Thoracic aorta (tissue), 2 donors: Measurements from ENCODE around the gene KLHL29. TPM values are rescaled to one million over a fixed set of nuclear protein-coding genes. Genes with fewer than 3 reads are reported as not detected.

Experiments used
- ATAC-seq: fragments of 150-250 bp; one replicate; pipeline ENCODE4 v1.8.0; 2017; ENCODE audit warnings: low read depth; ENCODE audit not compliant: insufficient number of reproducible peaks, low FRiP score
- DNase-seq: peaks from one replicate; pipeline ENCODE4 v3.0.0-alpha.2; 2020; ENCODE audit warnings: low spot score
- H3K27ac ChIP-seq, 2 donors: fragments of 200-600 bp; sonication (generic); 1 replicate in 1 of 2; 2 replicates in 1 of 2; pipeline ENCODE4 v1.5.1; 2016; ENCODE audit warnings: mild to moderate bottlenecking in 2 of 2, moderate library complexity in 2 of 2
- H3K27me3 ChIP-seq: fragments of 200-600 bp; sonication (generic); replicated peaks from 2 replicates; pipeline ENCODE4 v1.6.0; 2016; ENCODE audit warnings: mild to moderate bottlenecking; ENCODE audit not compliant: insufficient read depth
- H3K36me3 ChIP-seq: fragments of 200-600 bp; sonication (generic); one replicate; pipeline ENCODE4 v1.5.1; 2016
- H3K4me1 ChIP-seq, 2 donors: fragments of 200-600 bp; sonication (generic); 1 replicate in 1 of 2; 2 replicates in 1 of 2; pipeline versions ENCODE4 v1.5.1 to v1.6.0; 2016; ENCODE audit warnings: low read depth in 2 of 2, mild to moderate bottlenecking in 1 of 2; ENCODE audit not compliant: control insufficient read depth in 1 of 2
- H3K4me3 ChIP-seq: fragments of 200-600 bp; sonication (generic); 2 replicates; pipeline ENCODE4 v1.5.1; 2016; ENCODE audit warnings: mild to moderate bottlenecking
- H3K9me3 ChIP-seq: fragments of 200-600 bp; sonication (generic); 2 replicates; pipeline ENCODE4 v1.5.1; 2016
- CTCF ChIP-seq: fragments of 200-600 bp; sonication (generic); IDR thresholded peaks from one replicate; pipeline ENCODE4 v1.5.1; 2019; ENCODE audit warnings: antibody characterized with exemption
- total RNA-seq, 2 donors: library from RNA; depleted of rRNA; stranded (reverse); fragments of >200 nt; gene quantifications; one replicate each; pipeline versions ENCODE4 v1.1.0 to v1.2.3, GENCODE V29; 2016

The KLHL29 gene
- total RNA-seq, 2 donors from 2014 or later, result 18.5 to 24.4 TPM

DNA sequence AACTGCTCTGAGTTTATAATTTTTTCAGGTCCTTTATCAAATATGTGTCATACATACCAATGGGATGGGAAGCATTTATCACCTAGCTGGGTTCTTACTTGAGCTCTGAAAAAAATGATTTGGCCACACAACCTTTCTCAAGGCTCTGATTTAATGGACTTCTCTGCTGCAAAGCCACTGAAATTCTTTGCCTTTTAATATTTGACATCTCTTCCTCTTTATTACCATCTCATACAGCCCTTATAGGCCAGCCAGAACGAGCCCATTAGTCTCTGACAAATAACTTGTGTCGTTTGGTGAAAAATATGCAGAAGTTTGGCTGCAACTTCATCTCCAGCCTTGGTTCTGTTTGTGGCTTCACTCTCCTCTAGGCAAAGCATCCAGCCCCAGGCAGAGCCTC lies 292.9 kb downstream of the KLHL29 start:
- Histone ChIP-seq H3K27me3 (no peaks in the 10 kb centered on the region), H3K36me3 (no peaks in the 10 kb centered on the region), H3K27ac (no peak overlapping the region), H3K4me1 (no peaks in the 10 kb centered on the region), H3K4me3 (no peak overlapping the region), H3K9me3 (no peaks in the 10 kb centered on the region)
- TF ChIP-seq CTCF, result no peak
- no peak for ATAC-seq
- no peak for DNase-seq

GRCh38 chr2:23679044-23679443 lies 294.1 kb downstream of the KLHL29 start:
- Histone ChIP-seq H3K4me1 (no peaks in the 10 kb centered on the region), H3K36me3 (no peaks in the 10 kb centered on the region), H3K4me3 (no peak overlapping the region), H3K27me3 (no peaks in the 10 kb centered on the region), H3K27ac (no peak overlapping the region), H3K9me3 (no peaks in the 10 kb centered on the region)
- TF ChIP-seq CTCF, result no peak
- DNase-seq (no peak), ATAC-seq (no peak)

- ATAC-seq, result no peak
- TF ChIP-seq CTCF, result no peak
- Histone ChIP-seq H3K27me3 (no peaks in the 10 kb centered on the region), H3K9me3 (no peaks in the 10 kb centered on the region), H3K36me3 (no peaks in the 10 kb centered on the region), H3K4me3 (no peak overlapping the region), H3K27ac (no peak overlapping the region), H3K4me1 (peaks cover 0 to 9% of the 10 kb centered on the region in 2 donors)
- DNase-seq, result no peak
Observed at GRCh38 chr2:23680951-23681350, 296.0 kb downstream of the KLHL29 start.

DNA sequence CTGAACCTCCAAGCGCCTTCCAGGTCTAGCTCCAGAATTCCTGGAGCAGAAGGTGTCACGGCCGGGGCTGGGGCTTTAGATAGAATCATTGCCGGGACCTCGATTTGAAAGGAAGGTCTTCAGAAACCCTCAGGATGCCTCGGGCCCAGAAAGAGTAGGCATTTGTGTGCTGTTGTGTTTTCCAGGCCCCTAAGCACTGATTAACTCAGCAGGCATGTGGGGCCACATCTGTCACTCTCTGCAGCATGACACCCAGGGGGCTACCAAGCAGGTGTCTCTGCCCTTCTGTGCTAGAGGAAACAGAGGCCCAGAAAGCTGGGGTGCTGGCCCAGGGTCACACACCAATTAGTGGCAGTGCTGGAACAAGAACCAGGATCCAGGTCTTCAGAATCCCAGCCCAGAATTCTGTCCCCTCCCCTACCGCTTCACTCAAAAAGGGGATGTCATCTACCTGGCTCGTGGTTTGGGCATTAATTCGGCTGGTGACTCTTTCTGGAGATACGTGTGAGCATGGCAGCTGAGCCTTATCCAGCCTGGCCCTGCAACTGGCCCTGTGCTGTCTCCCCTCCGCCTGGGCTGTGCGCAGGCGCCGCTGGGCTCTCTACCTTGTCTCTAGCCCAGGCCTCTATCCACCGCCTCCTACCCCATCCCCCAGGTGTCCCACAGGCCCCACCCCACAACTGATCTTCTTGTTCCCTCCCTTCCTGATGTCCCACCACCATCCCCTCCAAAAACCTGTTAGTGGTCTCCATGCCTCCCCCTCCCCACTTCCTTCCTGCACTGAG lies 296.6 kb downstream of the KLHL29 start:
- ATAC-seq (no peak), DNase-seq (no peak)
- TF ChIP-seq CTCF, result no peak
- H3K27me3 ChIP-seq, result no peaks in the 10 kb centered on the region
- no peaks in the 10 kb centered on the region for H3K36me3 ChIP-seq
- H3K9me3 ChIP-seq, result no peaks in the 10 kb centered on the region
- H3K4me1 ChIP-seq, result peaks cover 0 to 9% of the 10 kb centered on the region in 2 donors
- H3K4me3 ChIP-seq, result no peak overlapping the region
- no peak overlapping the region for H3K27ac ChIP-seq

- ATAC-seq (no peak), DNase-seq (no peak)
- Histone ChIP-seq H3K27ac (no peak overlapping the region), H3K27me3 (no peaks in the 10 kb centered on the region), H3K4me1 (peaks cover 0 to 9% of the 10 kb centered on the region in 2 donors), H3K4me3 (no peak overlapping the region), H3K36me3 (no peaks in the 10 kb centered on the region), H3K9me3 (no peaks in the 10 kb centered on the region)
- TF ChIP-seq CTCF, result no peak
Observed at GRCh38 chr2:23682481-23682880, 297.5 kb downstream of the KLHL29 start.
